Medulla oblongata (tissue), 1 donor: ENCODE data around the gene WNT7B.

Source experiments
- DNase-seq: peaks from one replicate; pipeline ENCODE4 v3.0.0-alpha.2; 2015; ENCODE audit errors: extremely low spot score

WNT7B gene

GRCh38 chr22:45957826-45958225 lies 19.1 kb downstream of the WNT7B start:
- DNase-seq = no peak

DNA sequence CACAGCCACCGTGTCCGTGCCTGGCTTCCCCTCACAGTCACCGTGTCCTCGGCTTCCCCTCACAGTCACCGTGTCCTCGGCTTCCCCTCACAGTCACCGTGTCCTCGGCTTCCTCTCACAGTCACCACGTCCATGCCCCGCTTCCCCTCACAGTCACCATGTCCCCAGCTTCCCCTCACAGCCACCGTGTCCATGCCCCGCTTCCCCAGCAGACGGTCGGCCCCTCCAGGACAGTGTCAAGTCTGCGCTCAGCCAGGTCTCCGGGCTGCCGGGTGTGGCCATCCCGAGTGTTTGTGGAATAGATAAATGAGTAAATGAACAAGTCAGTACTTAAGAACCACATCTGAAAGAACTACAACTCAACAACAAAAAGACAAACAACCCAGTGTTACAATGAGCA lies 23.8 kb downstream of the WNT7B start:
- DNase-seq = no peak

- no peak for DNase-seq
Observed at GRCh38 chr22:45952553-45952952, 24.4 kb downstream of the WNT7B start.

DNA sequence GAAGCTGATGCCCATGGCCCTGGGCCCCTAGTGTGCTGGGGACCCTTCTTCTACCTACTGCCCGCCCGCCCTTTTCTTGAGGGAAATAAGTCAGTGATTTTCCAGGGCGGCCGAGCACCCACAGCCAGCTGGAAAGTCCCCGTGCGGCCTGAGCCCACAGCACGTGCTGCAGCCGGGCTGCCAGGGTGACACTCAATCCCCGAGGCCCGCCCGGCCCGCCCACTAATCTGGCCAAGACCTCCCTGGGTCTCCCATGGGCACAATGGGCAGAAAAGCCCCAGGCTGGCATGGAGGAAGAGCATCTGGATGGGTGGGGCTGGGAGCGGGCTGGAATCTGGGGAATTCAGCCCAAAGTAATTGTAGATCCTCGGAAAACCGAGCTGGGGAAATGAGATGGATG lies 24.8 kb downstream of the WNT7B start:
- no peak for DNase-seq

DNA sequence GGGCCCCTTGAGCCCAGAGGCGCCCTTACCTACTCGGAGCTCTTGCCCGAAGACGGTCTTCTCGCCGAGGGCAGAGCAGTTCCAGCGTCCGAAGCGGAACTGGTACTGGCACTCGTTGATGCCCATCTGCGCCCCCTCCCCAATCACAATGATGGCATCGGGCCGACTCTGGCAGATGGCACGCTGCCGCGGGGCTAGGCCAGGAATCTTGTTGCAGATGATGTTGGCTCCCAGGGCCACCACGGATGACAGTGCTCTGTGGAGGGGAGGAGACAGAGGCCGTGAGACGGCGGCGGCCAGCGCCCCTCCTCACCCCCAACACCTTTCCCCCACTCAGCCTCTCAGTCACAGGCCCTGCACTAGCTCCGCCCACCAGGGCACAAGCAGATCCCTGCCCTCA lies 27.1 kb downstream of the WNT7B start:
- no peak for DNase-seq

- DNase-seq = no peak
Observed at GRCh38 chr22:45949258-45949870, 27.6 kb downstream of the WNT7B start.

GRCh38 chr22:45948081-45948648 lies 28.8 kb downstream of the WNT7B start:
- DNase-seq = no peak

GRCh38 chr22:45946805-45947600 lies 30.0 kb downstream of the WNT7B start:
- DNase-seq = peak; percentile 13

DNA sequence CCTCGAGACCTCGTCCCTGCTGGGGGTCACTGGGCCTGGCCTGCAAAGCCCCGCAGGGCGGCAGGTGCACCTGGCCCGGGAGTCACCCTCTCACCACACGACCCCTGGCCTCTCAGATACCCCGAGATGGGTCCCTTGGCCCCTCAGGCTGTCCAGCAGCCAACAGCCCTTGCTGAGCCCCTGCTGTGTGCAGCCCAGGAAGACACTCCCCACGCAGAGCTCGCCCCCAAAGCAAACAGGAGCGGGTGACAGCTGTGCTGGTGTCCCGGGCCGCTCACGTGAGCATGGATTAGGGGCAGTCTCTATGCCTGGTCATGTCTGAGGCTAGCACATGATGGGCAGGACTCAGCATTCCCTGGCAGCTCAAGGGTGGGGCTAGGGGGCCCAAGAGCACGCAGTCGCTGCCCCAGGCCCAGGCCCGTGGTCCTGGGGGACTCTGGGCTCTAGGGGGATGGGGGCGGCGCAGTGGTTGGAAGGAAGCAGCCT lies 31.3 kb downstream of the WNT7B start:
- DNase-seq = no peak

- DNase-seq = no peak
Observed at GRCh38 chr22:45942787-45943493, 34.0 kb downstream of the WNT7B start.

GRCh38 chr22:45942344-45942743 lies 34.6 kb downstream of the WNT7B start:
- DNase-seq = no peak

GRCh38 chr22:45938913-45939312 lies 38.0 kb downstream of the WNT7B start:
- DNase-seq = no peak

DNA sequence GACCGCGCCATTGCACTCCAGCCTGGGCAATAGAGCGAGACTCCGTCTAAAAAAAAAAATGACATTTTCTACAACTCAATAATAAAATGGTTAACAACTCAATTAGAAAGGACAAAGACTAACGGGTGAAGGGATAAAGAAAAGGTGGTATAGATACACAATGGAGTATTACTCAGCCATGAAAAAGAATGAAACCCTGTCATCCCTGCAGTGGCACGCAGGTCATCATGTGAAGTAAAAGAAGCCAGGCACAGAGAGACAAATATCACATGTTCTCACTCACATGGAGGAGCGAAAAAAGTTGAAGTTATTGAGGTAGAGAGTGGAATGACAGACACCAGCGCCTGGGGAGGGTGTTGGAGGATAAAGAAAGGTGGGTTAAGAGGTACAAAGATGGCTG lies 39.0 kb downstream of the WNT7B start:
- DNase-seq = no peak

DNA sequence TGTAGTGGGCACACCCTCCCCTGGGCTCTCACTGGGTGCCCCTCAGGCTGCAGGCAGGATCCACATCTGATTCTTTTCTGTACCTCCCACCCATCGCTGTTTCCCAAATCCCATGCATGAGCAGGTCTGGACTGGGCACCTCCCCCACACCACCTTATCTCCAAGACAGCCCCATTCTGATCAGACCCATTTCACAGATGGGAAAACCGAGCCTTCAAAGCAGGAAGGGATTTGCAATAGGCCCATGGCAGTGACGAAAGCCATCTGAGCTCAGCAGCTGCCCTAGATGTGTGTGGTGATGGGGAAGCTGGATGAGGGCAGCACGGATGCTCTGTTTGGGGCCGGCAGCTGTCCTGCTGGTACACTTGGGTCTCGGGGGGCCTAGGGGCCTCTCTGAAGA lies 41.4 kb downstream of the WNT7B start:
- DNase-seq = no peak

GRCh38 chr22:45934659-45935341 lies 42.2 kb downstream of the WNT7B start:
- no peak for DNase-seq

DNA sequence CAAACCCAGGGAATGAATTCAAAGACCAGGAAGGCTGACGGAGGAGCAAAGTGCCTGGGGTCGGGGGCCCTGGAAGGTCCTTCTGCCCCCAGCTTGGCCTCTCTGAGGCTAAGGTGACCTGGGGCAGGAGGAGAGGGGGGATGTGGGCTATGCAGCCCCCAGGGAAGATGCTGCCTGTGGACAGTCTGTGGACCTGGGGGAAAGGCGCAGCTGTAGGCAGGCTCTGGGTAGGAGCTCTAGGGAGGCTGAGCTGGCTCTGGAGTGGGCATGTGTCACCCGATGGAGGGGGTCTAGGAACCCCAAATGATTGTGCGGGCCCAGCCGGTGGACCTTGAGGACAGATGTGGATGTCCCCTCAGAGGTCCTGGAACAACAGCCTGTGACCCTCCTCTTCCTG lies 42.8 kb downstream of the WNT7B start:
- no peak for DNase-seq

- no peak for DNase-seq
Observed at GRCh38 chr22:45933506-45934167, 43.3 kb downstream of the WNT7B start.

DNA sequence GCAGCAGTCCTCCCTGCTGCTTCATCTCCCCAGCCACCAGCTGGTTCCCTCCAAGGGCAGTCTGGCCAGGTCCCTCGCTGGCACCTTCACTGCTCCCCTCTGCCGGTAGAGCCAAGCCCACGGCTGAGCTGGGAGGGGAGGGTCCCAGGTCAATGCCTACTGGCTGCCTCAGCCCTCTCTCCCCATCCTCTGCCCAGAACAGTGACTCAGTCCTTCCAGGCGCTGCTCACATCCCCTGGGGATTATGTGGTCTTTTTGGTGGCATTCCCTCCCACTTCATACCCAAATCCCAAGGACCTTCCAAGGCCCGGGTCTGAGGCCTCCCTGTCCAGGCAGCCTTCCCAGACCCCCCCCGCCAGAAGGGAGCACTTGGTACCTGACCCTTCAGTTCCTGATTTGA lies 44.9 kb downstream of the WNT7B start:
- no peak for DNase-seq

DNA sequence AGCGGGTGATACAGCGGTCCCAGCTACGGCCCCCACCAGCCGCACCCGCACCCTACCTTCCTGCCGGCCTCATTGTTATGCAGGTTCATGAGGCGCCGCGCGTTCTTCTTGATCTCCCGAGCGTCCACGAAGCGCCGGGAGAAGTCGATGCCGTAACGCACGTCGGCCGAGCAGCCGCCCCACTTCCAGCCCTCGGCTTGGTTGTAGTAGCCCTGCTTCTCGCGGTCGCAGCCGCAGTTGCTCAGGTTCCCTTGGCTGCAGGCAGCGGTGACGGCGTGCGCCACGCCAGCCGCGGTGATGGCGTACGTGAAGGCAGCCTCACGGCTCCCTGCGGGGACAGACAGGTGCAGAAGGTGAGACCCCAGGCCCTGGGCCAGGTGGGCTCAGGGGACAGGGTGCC lies 45.9 kb downstream of the WNT7B start:
- DNase-seq = no peak

GRCh38 chr22:45930324-45930723 lies 46.6 kb downstream of the WNT7B start:
- no peak for DNase-seq

- DNase-seq = no peak
Observed at GRCh38 chr22:45929649-45930048, 47.3 kb downstream of the WNT7B start.
